Naive thymus-derived CD4-positive, alpha-beta T cell (primary cell): ENCODE data around the gene NR2C2AP. TPM values are rescaled to one million over a fixed set of nuclear protein-coding genes. Genes with fewer than 3 reads are reported as not detected.
A peak's percentile ranks its signal among the peaks of the same experiment; 100 is the strongest.

Experiments used
- ATAC-seq: fragments of 150-1000 bp; cut with Tn5 transposase; 2 replicates; pipeline ENCODE4 v1.10.0; 2021; ENCODE audit warnings: mild to moderate bottlenecking, moderate library complexity
- CTCF ChIA-PET: fragments of 350-600 bp; sonication (Branson Sonifier 250); formaldehyde crosslinking; loops from one replicate; lab custom pipeline; 2021; ENCODE audit warnings: antibody characterized with exemption; lab: Charles Lee
- POLR2A ChIA-PET: fragments of 350-600 bp; sonication (Branson Sonifier 250); formaldehyde crosslinking; loops from one replicate; lab custom pipeline; 2021; ENCODE audit warnings: antibody characterized with exemption, inconsistent platforms; lab: Charles Lee
- DNase-seq, 9 donors: peaks; one replicate each; pipeline versions ENCODE4 v3.0.0 to v3.0.0-alpha.2; 2020 to 2022; ENCODE audit warnings: mixed read lengths in 1 of 9
- H3K27ac ChIP-seq: one replicate; pipeline ENCODE4 v1.7.0; 2013; ENCODE audit warnings: mild to moderate bottlenecking, low read depth, low read length, moderate library complexity
- H3K27me3 ChIP-seq, 2 donors: one replicate each; pipeline ENCODE4 v1.7.0; 2013; ENCODE audit warnings: low read length in 2 of 2, mild to moderate bottlenecking in 2 of 2, moderate library complexity in 2 of 2; ENCODE audit not compliant: control insufficient read depth in 2 of 2, insufficient read depth in 2 of 2
- H3K36me3 ChIP-seq, 3 experiments: 1 replicate in 2 of 3; 2 replicates in 1 of 3; pipeline ENCODE4 v1.7.0; 2013; ENCODE audit warnings: low read length in 3 of 3, mild to moderate bottlenecking in 3 of 3, moderate library complexity in 1 of 3; ENCODE audit not compliant: insufficient read depth in 3 of 3, control insufficient read depth in 2 of 3
- H3K4me1 ChIP-seq, 2 donors: one replicate each; pipeline ENCODE4 v1.7.0; 2013; ENCODE audit warnings: low read length in 2 of 2, mild to moderate bottlenecking in 2 of 2, moderate library complexity in 1 of 2; ENCODE audit not compliant: control insufficient read depth in 2 of 2, insufficient read depth in 2 of 2
- H3K4me3 ChIP-seq: 2 replicates; pipeline ENCODE4 v1.7.0; 2013; ENCODE audit warnings: mild to moderate bottlenecking, low read length
- H3K9me3 ChIP-seq, 3 experiments: 1 replicate in 2 of 3; 2 replicates in 1 of 3; pipeline ENCODE4 v1.7.0; 2013; ENCODE audit warnings: low read length in 3 of 3; ENCODE audit not compliant: control insufficient read depth in 2 of 3
- H3K27ac Mint-ChIP-seq, 9 donors: one replicate each; pipeline ENCODE4 v1.8.0; 2020 to 2022; ENCODE audit warnings: mixed read lengths in 9 of 9, mild to moderate bottlenecking in 8 of 9, moderate library complexity in 5 of 9, inconsistent platforms in 2 of 9
- H3K27me3 Mint-ChIP-seq, 5 donors: one replicate each; pipeline ENCODE4 v1.8.0; 2021 to 2022; ENCODE audit warnings: mixed read lengths in 5 of 5, mild to moderate bottlenecking in 1 of 5
- H3K36me3 Mint-ChIP-seq, 5 donors: one replicate each; pipeline ENCODE4 v1.8.0; 2020 to 2022; ENCODE audit warnings: mixed read lengths in 5 of 5, mild to moderate bottlenecking in 3 of 5, inconsistent platforms in 1 of 5
- H3K4me1 Mint-ChIP-seq, 7 donors: one replicate each; pipeline ENCODE4 v1.8.0; 2020 to 2022; ENCODE audit warnings: mixed read lengths in 7 of 7, mild to moderate bottlenecking in 3 of 7, inconsistent platforms in 1 of 7
- H3K4me3 Mint-ChIP-seq, 10 donors: one replicate each; pipeline ENCODE4 v1.8.0; 2020 to 2022; ENCODE audit warnings: mild to moderate bottlenecking in 10 of 10, mixed read lengths in 10 of 10, moderate library complexity in 6 of 10, inconsistent platforms in 2 of 10
- H3K9me3 Mint-ChIP-seq, 11 donors: one replicate each; pipeline ENCODE4 v1.8.0; 2020 to 2022; ENCODE audit warnings: mixed read lengths in 11 of 11, mild to moderate bottlenecking in 4 of 11, inconsistent platforms in 1 of 11, moderate library complexity in 1 of 11
- intact Hi-C, 2 donors: fragments of 100-400 bp; cut with micrococcal nuclease; formaldehyde crosslinking; loops; one replicate each; pipeline ENCODE4 v1.15.1; 2023
- polyA plus RNA-seq, 2 donors: library from polyadenylated mRNA; unstranded; fragments of 300-500 nt; fragmentation: Illumina TruSeq; gene quantifications; one replicate each; pipeline ENCODE4 v1.2.3, GENCODE V29; 2021
- total RNA-seq, 6 experiments: library from RNA in 5 of 6; stranded (reverse) in 5 of 6; gene quantifications; 1 replicate in 5 of 6; 2 replicates in 1 of 6; pipeline ENCODE4 v1.2.3 and lab custom pipeline; 2021 to 2026

NR2C2AP gene
- total and polyA plus RNA-seq, 7 experiments from 2014 or later, result 13.8 to 37.7 (median 28.7) TPM

GRCh38 chr19:19213426-19214158 lies 10.4 kb upstream of the NR2C2AP start:
- H3K4me1 Mint-ChIP-seq, result peaks cover 0 to 14% (median 0%) of the 10 kb centered on the region in 7 donors
- Histone ChIP-seq H3K27ac (no peak overlapping the region), H3K4me1 (no peaks in the 10 kb centered on the region), H3K4me3 (no peak overlapping the region), H3K9me3 (no peaks in the 10 kb centered on the region), H3K27me3 (peaks cover 2 to 11% of the 10 kb centered on the region in 2 donors), H3K36me3 (no peaks in the 10 kb centered on the region)
- ATAC-seq, result no peak
- H3K36me3 Mint-ChIP-seq, result peaks cover 0 to 5% (median 0%) of the 10 kb centered on the region in 5 donors
- H3K9me3 Mint-ChIP-seq, result peaks cover 0 to 2% (median 0%) of the 10 kb centered on the region in 11 donors
- peaks cover 45 to 66% (median 52%) of the 10 kb centered on the region in 5 donors for H3K27me3 Mint-ChIP-seq
- CTCF ChIA-PET, result no interaction called here
- intact Hi-C loops, result no loop called here
- H3K4me3 Mint-ChIP-seq, result no peak overlapping the region
- no peak overlapping the region for H3K27ac Mint-ChIP-seq
- POLR2A ChIA-PET, result no interaction called here
- no peak for DNase-seq

DNA sequence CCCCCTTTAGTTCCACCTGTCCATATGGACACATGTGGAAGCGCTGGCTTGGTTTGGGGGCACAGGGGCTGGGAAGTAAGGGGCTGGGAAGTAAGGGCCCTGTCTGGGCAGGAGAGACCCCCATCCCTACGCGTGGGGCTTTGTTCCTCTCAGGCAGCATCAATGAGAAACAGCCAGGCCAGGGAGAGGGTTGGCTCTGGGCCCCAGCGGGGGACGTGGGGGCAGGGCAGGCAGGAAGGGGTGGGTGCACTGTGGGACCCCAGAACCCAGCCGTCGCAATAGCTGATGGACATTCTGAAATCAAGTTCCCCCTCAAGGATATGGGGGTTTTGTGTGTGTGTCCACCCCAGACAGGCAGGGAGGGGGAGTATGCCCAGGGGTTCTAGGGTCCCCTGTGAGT lies 9.7 kb upstream of the NR2C2AP start:
- H3K4me3 Mint-ChIP-seq, result no peak overlapping the region

GRCh38 chr19:19211499-19212420 lies 8.5 kb upstream of the NR2C2AP start, which contains the start of gene NCAN:
TSS of gene NCAN (plus strand) at chr19:19211958. CDS start at chr19:19216954, 4,996 bp downstream.
- H3K27ac ChIP-seq, result no peak within 1 kb of the TSS
- peaks cover 2 to 11% of the 10 kb centered on the region in 2 donors for H3K27me3 ChIP-seq
- Mint-ChIP-seq H3K4me3 (no peak within 1 kb of the TSS), H3K27me3 (peaks cover 42 to 58% (median 51%) of the 10 kb centered on the region in 5 donors), H3K4me1 (peaks cover 12 to 25% (median 12%) of the 10 kb centered on the region in 7 donors), H3K36me3 (peaks cover 0 to 12% (median 0%) of the 10 kb centered on the region in 5 donors), H3K9me3 (peaks cover 0 to 12% (median 0%) of the 10 kb centered on the region in 11 donors), H3K27ac (no peak within 1 kb of the TSS)
- ChIA-PET CTCF (no interaction called here), POLR2A (no interaction called here)
- ATAC-seq (no peak), DNase-seq (no peak)
- H3K4me1 ChIP-seq, result peaks cover 11% of the 10 kb centered on the region in 2 donors
- intact Hi-C loops, result no loop called here
- H3K4me3 ChIP-seq, result no peak within 1 kb of the TSS
- no peaks in the 10 kb centered on the region for H3K36me3 ChIP-seq
- no peaks in the 10 kb centered on the region for H3K9me3 ChIP-seq

More for the DNA sequence above, 9.7 kb upstream of the NR2C2AP start:
- POLR2A ChIA-PET, result no interaction called here
- DNase-seq (no peak), ATAC-seq (no peak)
- H3K9me3 Mint-ChIP-seq, result peaks cover 0 to 2% (median 0%) of the 10 kb centered on the region in 11 donors
- H3K36me3 Mint-ChIP-seq, result peaks cover 0 to 5% (median 0%) of the 10 kb centered on the region in 5 donors
- peaks cover under 1 to 14% (median under 1%) of the 10 kb centered on the region in 7 donors for H3K4me1 Mint-ChIP-seq
- Histone ChIP-seq H3K27me3 (peaks cover 2 to 11% of the 10 kb centered on the region in 2 donors), H3K27ac (no peak overlapping the region), H3K36me3 (no peaks in the 10 kb centered on the region), H3K4me3 (no peak overlapping the region), H3K9me3 (no peaks in the 10 kb centered on the region), H3K4me1 (peaks cover 0 to 1% of the 10 kb centered on the region in 2 donors)
- peaks cover 45 to 66% (median 52%) of the 10 kb centered on the region in 5 donors for H3K27me3 Mint-ChIP-seq
- no peak overlapping the region for H3K27ac Mint-ChIP-seq
- intact Hi-C loops, result no loop called here
- CTCF ChIA-PET, result no interaction called here

GRCh38 chr19:19209372-19209771 lies 6.2 kb upstream of the NR2C2AP start:
- no peaks in the 10 kb centered on the region for H3K36me3 ChIP-seq
- peaks cover 2 to 11% of the 10 kb centered on the region in 2 donors for H3K27me3 ChIP-seq
- H3K9me3 Mint-ChIP-seq, result peaks cover 0 to 12% (median 0%) of the 10 kb centered on the region in 11 donors
- CTCF ChIA-PET, result no interaction called here
- DNase-seq, result no peak
- no peak overlapping the region for H3K4me3 Mint-ChIP-seq
- H3K27ac Mint-ChIP-seq, result no peak overlapping the region
- H3K27ac ChIP-seq, result no peak overlapping the region
- no peak for ATAC-seq
- POLR2A ChIA-PET, result no interaction called here
- H3K4me1 Mint-ChIP-seq, result peaks cover 14 to 25% (median 18%) of the 10 kb centered on the region in 7 donors
- peaks cover 11 to 13% of the 10 kb centered on the region in 2 donors for H3K4me1 ChIP-seq
- no peaks in the 10 kb centered on the region for H3K9me3 ChIP-seq
- no peak overlapping the region for H3K4me3 ChIP-seq
- H3K36me3 Mint-ChIP-seq, result peaks cover 0 to 13% (median 0%) of the 10 kb centered on the region in 5 donors
- H3K27me3 Mint-ChIP-seq, result peaks cover 29 to 42% (median 38%) of the 10 kb centered on the region in 5 donors
- intact Hi-C loops, result no loop called here

GRCh38 chr19:19207637-19208572 lies 4.7 kb upstream of the NR2C2AP start:
- H3K27ac Mint-ChIP-seq, result peak overlapping the region in 3 of 9 donors; percentile 33 to 69 (median 51)
- Histone ChIP-seq H3K36me3 (no peaks in the 10 kb centered on the region), H3K9me3 (no peaks in the 10 kb centered on the region), H3K4me1 (peaks cover 13 to 14% of the 10 kb centered on the region in 2 donors), H3K4me3 (no peak overlapping the region), H3K27me3 (peaks cover 2 to 6% of the 10 kb centered on the region in 2 donors), H3K27ac (no peak overlapping the region)
- H3K4me3 Mint-ChIP-seq, result peak overlapping the region in 5 of 10 donors; percentile 26 to 70 (median 42)
- H3K4me1 Mint-ChIP-seq, result peaks cover 17 to 29% (median 20%) of the 10 kb centered on the region in 7 donors
- DNase-seq (no peak), ATAC-seq (no peak)
- intact Hi-C loops, result no loop called here
- peaks cover 0 to 13% (median 0%) of the 10 kb centered on the region in 5 donors for H3K36me3 Mint-ChIP-seq
- CTCF ChIA-PET, result interaction anchor here (0.8 kb wide), 1 partner anchor 14 kb away, joined by 4 read pairs; no protein-coding TSS in a partner anchor
- peaks cover 15 to 27% (median 25%) of the 10 kb centered on the region in 5 donors for H3K27me3 Mint-ChIP-seq
- POLR2A ChIA-PET, result no interaction called here
- peaks cover 0 to 12% (median 0%) of the 10 kb centered on the region in 11 donors for H3K9me3 Mint-ChIP-seq
